HL-60/S4 treated with phorbol 12-myristate 13-acetate at 8.2 ng/mL for 4 days and 3 days (cell line): ENCODE measurements around the gene CCDC120.

Source experiments
- in situ Hi-C: fragments of 300-500 bp; cut with MboI; formaldehyde crosslinking; loops from 2 replicates; pipeline ENCODE4 v1.15.0; 2022; ENCODE audit warnings: low sequenced_read_pairs

Gene CCDC120

DNA sequence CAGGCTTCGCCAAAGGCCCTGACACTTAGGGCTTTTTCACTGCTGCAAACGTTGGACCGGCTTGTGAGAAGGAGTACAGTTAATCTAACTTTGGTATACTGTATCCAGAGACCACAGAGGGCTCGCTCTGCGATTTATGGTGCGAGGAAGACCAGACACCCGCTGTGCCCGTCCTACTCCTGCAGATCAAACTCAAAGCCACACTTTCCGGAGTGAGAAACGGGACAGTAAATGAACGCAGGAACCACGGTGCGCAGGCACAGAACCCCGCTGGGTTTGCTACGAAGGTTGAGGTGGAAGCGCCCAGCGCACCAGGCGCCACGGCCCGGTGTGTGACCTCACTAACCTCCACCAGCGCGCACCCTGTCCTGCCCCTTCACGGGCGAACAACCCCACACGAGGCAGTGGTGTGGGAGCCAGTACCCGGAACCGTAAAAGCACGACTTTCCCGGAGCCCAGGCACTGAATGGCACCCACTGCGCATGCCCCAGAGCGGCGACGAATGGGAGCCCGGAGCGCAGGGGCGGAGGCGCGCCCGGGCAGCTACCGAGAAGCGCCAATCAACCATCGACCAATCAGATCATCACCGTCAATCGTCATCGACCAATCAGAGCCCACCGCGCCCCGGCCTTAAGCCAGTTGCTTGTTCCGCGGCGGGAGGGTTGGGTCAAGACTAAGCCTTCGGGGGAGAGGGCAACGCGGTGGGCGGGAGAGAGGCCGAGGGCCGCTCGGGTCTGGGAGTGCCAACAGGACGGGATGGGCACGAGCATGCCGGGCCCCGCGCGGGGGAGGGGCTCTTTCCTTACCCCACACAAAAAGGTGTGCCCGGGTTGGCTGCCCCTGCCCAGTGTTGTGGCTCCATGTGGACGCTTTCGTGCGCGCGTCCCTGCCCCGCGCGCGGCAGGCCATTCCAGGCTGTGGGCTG, 42.2 kb downstream of the CCDC120 start:
- in situ Hi-C loops, result no loop called here

- in situ Hi-C loops, result no loop called here
These were observed 42.8 kb downstream of the CCDC120 start for GRCh38 chrX:49101629-49101984.

DNA sequence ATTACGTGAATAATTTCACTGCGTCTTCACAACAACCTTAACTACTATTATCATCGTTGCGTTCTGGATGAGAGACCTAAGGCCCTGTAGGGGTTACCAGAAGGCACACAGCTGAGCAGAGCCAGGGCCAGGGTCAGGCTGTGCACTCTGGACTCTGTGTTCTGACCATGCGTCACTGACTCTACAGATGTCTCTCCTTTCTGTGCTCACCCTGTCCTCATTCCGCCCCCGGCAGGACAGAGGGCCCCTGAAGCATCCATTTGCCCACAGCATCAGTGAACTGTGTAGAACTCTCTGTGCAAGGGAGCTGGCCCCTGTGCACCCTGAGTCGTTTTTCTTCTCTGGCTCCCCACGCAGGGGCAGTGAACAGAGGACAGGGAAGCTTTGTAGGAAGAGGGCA, 43.4 kb downstream of the CCDC120 start:
- in situ Hi-C loops, result no loop called here

DNA sequence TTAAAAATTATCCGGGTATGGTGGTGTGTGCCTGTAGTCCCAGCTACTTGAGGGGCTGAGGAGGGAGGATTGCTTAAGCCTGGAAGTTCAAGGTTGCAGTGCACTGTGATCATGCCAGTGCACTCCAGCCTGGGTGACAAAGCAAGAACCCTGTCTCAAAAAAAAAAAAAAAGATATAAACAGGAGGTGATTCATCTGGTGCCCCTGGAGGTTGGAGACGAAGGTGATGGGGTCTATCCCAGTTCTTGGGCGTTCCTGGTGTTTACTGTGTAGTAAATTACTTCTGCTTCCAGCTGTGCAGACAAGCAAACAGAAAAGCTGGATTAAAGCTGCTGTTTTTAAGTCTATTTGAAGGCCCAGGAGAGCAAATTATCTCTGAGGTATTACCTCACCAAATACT, 44.8 kb downstream of the CCDC120 start:
- in situ Hi-C loops, result no loop called here

DNA sequence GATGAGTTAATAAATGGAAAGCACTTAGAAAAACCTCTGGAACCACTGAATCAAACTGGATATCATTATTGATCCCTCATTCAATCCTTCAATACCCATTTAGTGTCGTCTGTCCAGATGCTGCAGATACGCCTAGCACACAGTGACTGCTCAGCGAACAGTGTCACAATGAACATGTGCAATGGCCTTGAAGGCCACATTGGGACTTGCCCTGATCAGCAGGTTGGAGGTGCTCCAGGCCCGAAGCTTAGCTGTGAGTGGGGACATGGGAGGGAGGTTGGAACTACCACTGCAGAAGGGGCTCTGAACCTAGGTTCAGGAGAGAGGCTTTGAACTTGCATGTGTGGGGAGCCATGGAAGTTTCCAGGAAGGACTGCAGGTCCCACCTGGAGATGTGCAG, 47.5 kb downstream of the CCDC120 start:
- in situ Hi-C loops, result no loop called here

- in situ Hi-C loops, result no loop called here
These were observed 48.1 kb downstream of the CCDC120 start for GRCh38 chrX:49106930-49107329.

GRCh38 chrX:49108641-49109040, 49.8 kb downstream of the CCDC120 start:
- in situ Hi-C loops, result no loop called here

DNA sequence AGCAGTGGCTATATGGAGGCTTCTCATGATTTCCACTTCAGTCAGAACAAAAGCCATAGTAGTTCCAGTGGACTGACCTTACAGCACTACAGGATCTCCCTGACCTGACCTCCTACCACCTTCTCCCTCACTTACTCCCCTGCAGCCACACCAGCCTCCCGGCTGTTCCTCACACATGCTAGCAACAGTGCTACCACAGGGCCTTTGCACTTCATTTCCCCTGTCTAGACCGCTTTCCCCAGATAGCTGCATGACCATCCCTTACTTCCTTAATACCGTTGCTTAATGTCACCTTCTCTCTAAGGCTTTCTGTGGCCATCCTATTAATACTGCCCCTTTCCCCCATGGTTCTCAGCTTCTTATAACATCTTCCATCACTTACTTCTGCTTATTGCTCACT, 51.6 kb downstream of the CCDC120 start:
- in situ Hi-C loops, result no loop called here

- in situ Hi-C loops, result no loop called here
These were observed 53.0 kb downstream of the CCDC120 start for GRCh38 chrX:49111791-49112190.

- in situ Hi-C loops, result no loop called here
These were observed 57.3 kb downstream of the CCDC120 start for GRCh38 chrX:49116076-49116475.

DNA sequence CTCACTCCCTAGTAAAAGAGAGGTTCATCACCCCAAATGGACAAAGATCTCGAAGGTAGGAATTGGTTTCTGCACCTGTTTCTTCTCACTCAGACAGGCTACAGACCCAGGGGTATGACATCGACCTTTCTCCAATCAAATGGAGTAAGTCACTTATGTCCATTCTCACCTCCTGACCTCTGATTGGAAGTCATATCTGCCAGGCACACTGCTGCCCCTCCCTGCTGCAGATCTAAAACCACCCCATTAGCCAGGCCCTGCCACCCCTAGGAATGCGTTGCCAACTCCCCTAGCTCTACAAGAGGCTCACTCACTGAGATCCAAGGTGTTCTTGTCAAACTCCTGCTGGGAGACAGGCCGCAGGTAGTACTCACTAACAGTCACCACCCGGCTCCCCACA, 57.9 kb downstream of the CCDC120 start:
- in situ Hi-C loops, result no loop called here

GRCh38 chrX:49117581-49117980, 58.8 kb downstream of the CCDC120 start:
- in situ Hi-C loops, result no loop called here
